Mesendoderm (in vitro differentiated cells): Measurements from ENCODE around the gene JPH3.

Source experiments
- DNase-seq: peaks from one replicate; pipeline ENCODE4 v3.0.0; 2013
- H2AK5ac ChIP-seq: 2 replicates; pipeline ENCODE4 v1.6.1; 2013; ENCODE audit warnings: low read length, inconsistent platforms
- H2BK120ac ChIP-seq: 2 replicates; pipeline ENCODE4 v1.6.1; 2013; ENCODE audit warnings: low read depth, mild to moderate bottlenecking, low read length, moderate library complexity, mixed read lengths
- H2BK15ac ChIP-seq: replicated peaks from 2 replicates; pipeline ENCODE4 v1.6.1; 2013; ENCODE audit warnings: low read depth, mild to moderate bottlenecking, moderate library complexity
- H2BK5ac ChIP-seq: 2 replicates; pipeline ENCODE4 v1.6.1; 2013; ENCODE audit warnings: low read length, inconsistent platforms
- H3K18ac ChIP-seq: 2 replicates; pipeline ENCODE4 v1.6.1; 2013; ENCODE audit warnings: mild to moderate bottlenecking, low read length, mixed read lengths
- H3K23ac ChIP-seq: one replicate; pipeline ENCODE4 v1.6.1; 2013; ENCODE audit warnings: low read length
- H3K27ac ChIP-seq: 2 replicates; pipeline ENCODE4 v1.5.1; 2013; ENCODE audit warnings: low read depth, mild to moderate bottlenecking, inconsistent platforms, low read length, moderate library complexity
- H3K27me3 ChIP-seq: 2 replicates; pipeline ENCODE4 v1.6.1; 2013; ENCODE audit warnings: low read length, control low read depth, mild to moderate bottlenecking, inconsistent platforms; ENCODE audit not compliant: insufficient read depth, poor library complexity
- H3K36me3 ChIP-seq: 2 replicates; pipeline ENCODE4 v1.6.1; 2013; ENCODE audit warnings: low read length, inconsistent platforms; ENCODE audit not compliant: control insufficient read depth, insufficient read depth
- H3K4ac ChIP-seq: one replicate; pipeline ENCODE4 v1.6.1; 2013; ENCODE audit warnings: low read depth, mild to moderate bottlenecking, low read length, moderate library complexity
- H3K4me1 ChIP-seq: 2 replicates; pipeline ENCODE4 v1.6.1; 2013; ENCODE audit warnings: low read depth, low read length, inconsistent platforms; ENCODE audit not compliant: control insufficient read depth
- H3K4me2 ChIP-seq: 2 replicates; pipeline ENCODE4 v1.6.1; 2013; ENCODE audit warnings: low read length
- H3K4me3 ChIP-seq: 2 replicates; pipeline ENCODE4 v1.5.1; 2013; ENCODE audit warnings: mild to moderate bottlenecking, low read length
- H3K56ac ChIP-seq: one replicate; pipeline ENCODE4 v1.6.1; 2013; ENCODE audit warnings: low read length
- H3K79me1 ChIP-seq: 2 replicates; pipeline ENCODE4 v1.6.1; 2013; ENCODE audit warnings: low read length, inconsistent platforms
- H3K79me2 ChIP-seq: 2 replicates; pipeline ENCODE4 v1.6.1; 2013; ENCODE audit warnings: mild to moderate bottlenecking, low read length; ENCODE audit not compliant: control insufficient read depth, insufficient read depth
- H3K9ac ChIP-seq: 2 replicates; pipeline ENCODE4 v1.6.1; 2013; ENCODE audit warnings: low read length, inconsistent platforms
- H4K5ac ChIP-seq: one replicate; pipeline ENCODE4 v1.6.1; 2013; ENCODE audit warnings: low read length
- H4K8ac ChIP-seq: one replicate; pipeline ENCODE4 v1.6.1; 2013; ENCODE audit warnings: low read depth, mild to moderate bottlenecking, control low read depth, low read length, moderate library complexity
- WGBS: extraction: QIAGEN DNeasy Blood & Tissue Kit; methylation state at CpG from one replicate; pipeline ENCODE4 v1.1.7; 2013; ENCODE audit warnings: low lambda C conversion rate, missing lambda C conversion rate; ENCODE audit not compliant: insufficient coverage; ENCODE audit errors: extremely low coverage; 5-methylcytosine and 5-hydroxymethylcytosine counted together

JPH3 gene

GRCh38 chr16:87675111-87675719 lies 72.9 kb downstream of the JPH3 start:
- H3K4ac ChIP-seq, result no peak overlapping the region
- H3K27ac ChIP-seq, result no peak overlapping the region
- H3K9ac ChIP-seq, result no peak overlapping the region
- H3K56ac ChIP-seq, result no peak overlapping the region
- H3K36me3 ChIP-seq, result no peaks in the 10 kb centered on the region
- no peak overlapping the region for H4K8ac ChIP-seq
- no peak overlapping the region for H3K4me3 ChIP-seq
- no peaks in the 10 kb centered on the region for H3K4me1 ChIP-seq
- H2BK120ac ChIP-seq, result no peak overlapping the region
- no peak overlapping the region for H2AK5ac ChIP-seq
- no peak overlapping the region for H2BK15ac ChIP-seq
- no peak overlapping the region for H3K18ac ChIP-seq
- H3K79me2 ChIP-seq, result no peaks in the 10 kb centered on the region
- no peaks in the 10 kb centered on the region for H3K27me3 ChIP-seq
- no peak overlapping the region for H3K4me2 ChIP-seq
- H3K79me1 ChIP-seq, result no peaks in the 10 kb centered on the region
- no CpG with 5 or more reads among the region's 15 CpGs for whole genome bisulfite sequencing
- H2BK5ac ChIP-seq, result no peak overlapping the region
- peak; percentile 47 for DNase-seq
- no peak overlapping the region for H4K5ac ChIP-seq
- no peak overlapping the region for H3K23ac ChIP-seq

DNA sequence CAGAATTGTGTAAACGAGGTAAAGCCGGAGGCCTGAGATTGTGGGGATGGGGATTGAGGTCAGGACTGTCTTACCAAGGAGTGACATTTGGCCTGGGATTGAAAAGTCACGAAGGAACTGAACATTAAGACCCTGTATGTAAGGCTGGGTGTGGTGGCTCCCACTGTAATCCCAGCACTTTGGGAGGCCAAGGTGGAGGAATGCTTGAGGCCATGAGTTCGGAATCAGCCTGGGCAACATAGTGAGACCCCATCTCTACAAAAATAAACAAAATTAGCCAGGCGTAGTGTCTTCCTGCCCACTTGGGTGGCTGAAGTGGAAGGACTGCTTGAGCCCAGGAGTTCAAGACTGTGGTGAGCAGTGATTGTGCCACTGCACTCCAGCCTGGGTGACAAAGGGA lies 75.5 kb downstream of the JPH3 start:
- Histone ChIP-seq H3K27me3 (no peaks in the 10 kb centered on the region), H2BK5ac (no peak overlapping the region), H4K5ac (no peak overlapping the region), H3K9ac (no peak overlapping the region), H4K8ac (no peak overlapping the region), H3K27ac (no peak overlapping the region), H3K4me2 (no peak overlapping the region), H3K18ac (no peak overlapping the region), H3K4me3 (no peak overlapping the region), H2BK15ac (no peak overlapping the region), H3K56ac (no peak overlapping the region), H3K79me2 (no peaks in the 10 kb centered on the region), H2BK120ac (no peak overlapping the region), H3K36me3 (no peaks in the 10 kb centered on the region), H2AK5ac (no peak overlapping the region), H3K4ac (no peak overlapping the region), H3K4me1 (no peaks in the 10 kb centered on the region), H3K23ac (no peak overlapping the region), H3K79me1 (no peaks in the 10 kb centered on the region)
- DNase-seq, result no peak
- no CpG with 5 or more reads among the region's 5 CpGs for WGBS

DNA sequence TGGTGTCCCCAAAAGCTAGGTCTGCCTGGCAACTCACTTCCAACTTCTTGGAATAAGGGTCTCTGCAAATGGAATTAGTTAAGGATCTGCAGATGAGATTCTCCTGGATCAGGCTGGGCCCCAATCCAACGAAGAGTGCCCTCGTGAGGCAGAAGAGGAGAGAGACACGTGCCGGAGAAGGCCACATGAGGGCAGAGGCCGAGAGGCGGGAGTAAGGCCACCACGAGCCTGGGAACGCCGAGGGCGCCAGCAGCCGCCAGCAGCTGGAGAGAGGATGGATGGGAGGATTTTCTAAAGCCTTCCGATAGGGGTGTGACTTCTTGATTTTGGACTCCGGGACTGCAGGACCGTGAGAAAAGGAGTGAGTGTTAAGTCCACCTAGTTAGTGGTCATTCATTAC lies 76.3 kb downstream of the JPH3 start:
- no peak overlapping the region for H2BK15ac ChIP-seq
- H3K27ac ChIP-seq, result no peak overlapping the region
- no peak overlapping the region for H3K9ac ChIP-seq
- no peak overlapping the region for H2AK5ac ChIP-seq
- H3K18ac ChIP-seq, result no peak overlapping the region
- no peaks in the 10 kb centered on the region for H3K36me3 ChIP-seq
- H3K4ac ChIP-seq, result no peak overlapping the region
- no peak overlapping the region for H4K8ac ChIP-seq
- no peaks in the 10 kb centered on the region for H3K4me1 ChIP-seq
- no peak overlapping the region for H3K4me2 ChIP-seq
- no peak overlapping the region for H2BK5ac ChIP-seq
- H3K27me3 ChIP-seq, result no peaks in the 10 kb centered on the region
- no peak overlapping the region for H3K4me3 ChIP-seq
- no peak overlapping the region for H4K5ac ChIP-seq
- WGBS, result no CpG with 5 or more reads among the region's 14 CpGs
- DNase-seq, result no peak
- no peak overlapping the region for H2BK120ac ChIP-seq
- no peak overlapping the region for H3K23ac ChIP-seq
- no peaks in the 10 kb centered on the region for H3K79me2 ChIP-seq
- H3K56ac ChIP-seq, result no peak overlapping the region
- no peaks in the 10 kb centered on the region for H3K79me1 ChIP-seq

- Histone ChIP-seq H3K36me3 (no peaks in the 10 kb centered on the region), H4K5ac (no peak overlapping the region), H3K9ac (no peak overlapping the region), H4K8ac (no peak overlapping the region), H2AK5ac (no peak overlapping the region), H2BK120ac (no peak overlapping the region), H3K27ac (no peak overlapping the region), H3K4me3 (no peak overlapping the region), H3K18ac (no peak overlapping the region), H2BK15ac (no peak overlapping the region), H3K4me2 (no peak overlapping the region), H3K27me3 (no peaks in the 10 kb centered on the region), H3K4ac (no peak overlapping the region), H2BK5ac (no peak overlapping the region), H3K79me1 (no peaks in the 10 kb centered on the region), H3K79me2 (no peaks in the 10 kb centered on the region), H3K23ac (no peak overlapping the region), H3K4me1 (no peaks in the 10 kb centered on the region), H3K56ac (no peak overlapping the region)
- no CpG with 5 or more reads among the region's 18 CpGs for WGBS
- DNase-seq, result no peak
Measured at GRCh38 chr16:87679593-87680271, 77.4 kb downstream of the JPH3 start.

DNA sequence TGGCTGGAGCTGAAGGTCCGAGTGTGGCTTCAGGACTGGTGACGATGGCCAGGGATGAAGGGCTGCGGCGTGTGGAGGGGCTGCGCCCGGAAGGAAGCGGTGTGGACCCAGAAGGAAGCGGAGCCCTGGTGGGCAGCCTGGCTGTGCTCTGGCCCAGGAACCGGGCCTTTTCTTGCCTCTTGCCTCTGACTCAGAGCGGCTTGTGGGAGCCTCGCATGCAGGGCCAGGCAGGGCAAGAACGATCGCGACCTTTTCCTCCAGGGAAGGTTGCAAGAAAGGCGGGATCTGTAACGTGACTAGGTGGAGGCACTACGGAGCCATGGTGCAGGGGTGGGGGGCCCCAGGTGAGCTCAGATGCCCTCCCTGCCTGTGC lies 78.0 kb downstream of the JPH3 start:
- no CpG with 5 or more reads among the region's 17 CpGs for WGBS
- no peak overlapping the region for H4K5ac ChIP-seq
- H3K79me1 ChIP-seq, result no peaks in the 10 kb centered on the region
- H3K36me3 ChIP-seq, result no peaks in the 10 kb centered on the region
- no peak for DNase-seq
- no peak overlapping the region for H2AK5ac ChIP-seq
- H3K23ac ChIP-seq, result no peak overlapping the region
- H3K18ac ChIP-seq, result no peak overlapping the region
- H3K56ac ChIP-seq, result no peak overlapping the region
- no peaks in the 10 kb centered on the region for H3K27me3 ChIP-seq
- no peak overlapping the region for H3K4me2 ChIP-seq
- H4K8ac ChIP-seq, result no peak overlapping the region
- H3K9ac ChIP-seq, result no peak overlapping the region
- H2BK5ac ChIP-seq, result no peak overlapping the region
- no peak overlapping the region for H2BK120ac ChIP-seq
- no peak overlapping the region for H3K4me3 ChIP-seq
- H2BK15ac ChIP-seq, result no peak overlapping the region
- no peaks in the 10 kb centered on the region for H3K79me2 ChIP-seq
- H3K4me1 ChIP-seq, result no peaks in the 10 kb centered on the region
- no peak overlapping the region for H3K4ac ChIP-seq
- H3K27ac ChIP-seq, result no peak overlapping the region
